ENCODE measurements around the gene GPR142. TPM values are rescaled to one million over a fixed set of nuclear protein-coding genes. Genes with fewer than 3 reads are reported as not detected.
A peak's percentile ranks its signal among the peaks of the same experiment; 100 is the strongest.

Gene GPR142
- total RNA-seq, 2 donors from 2014 or later = not detected

DNA sequence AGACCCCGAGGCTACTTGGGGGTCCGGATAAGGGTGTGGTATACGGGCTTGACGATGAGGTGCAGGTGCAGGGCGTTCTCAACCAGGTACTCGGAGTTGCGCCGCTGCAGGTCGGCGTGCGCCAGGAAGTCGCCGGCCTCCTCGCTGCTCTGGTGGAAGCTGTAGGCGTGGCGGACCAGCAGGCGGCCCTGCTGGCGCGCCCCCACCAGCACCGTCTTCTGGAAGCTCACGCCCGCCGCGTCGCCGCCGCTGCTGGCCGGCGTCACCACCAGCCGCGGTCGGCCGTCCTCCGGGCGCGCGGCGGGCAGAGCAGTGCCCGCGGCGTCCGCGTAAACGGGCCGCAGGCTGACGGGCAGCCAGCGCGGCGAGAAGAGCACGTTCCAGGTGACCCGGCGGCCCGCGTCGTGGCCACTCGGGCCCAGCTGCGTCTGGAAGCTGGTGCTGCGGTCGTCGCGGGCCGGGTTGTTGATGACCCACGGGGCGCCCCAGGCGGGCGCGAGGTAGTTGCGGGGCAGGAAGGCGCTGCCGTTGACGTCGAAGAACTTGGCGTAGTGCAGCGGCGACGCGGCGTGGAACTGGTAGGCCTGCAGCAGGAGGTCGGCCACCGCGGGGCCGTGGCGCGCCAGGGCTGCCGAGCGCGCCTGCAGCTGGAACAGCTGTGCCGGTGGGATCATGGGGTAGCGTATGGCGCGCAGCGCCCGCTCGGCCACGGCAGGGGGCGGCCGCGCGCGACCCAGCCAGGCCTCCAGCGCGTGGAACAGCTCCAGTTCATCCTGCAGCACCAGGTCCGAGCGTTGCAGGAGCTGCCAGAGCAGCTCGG is 10.4 kb upstream of the GPR142 start:
- no peaks in the 10 kb centered on the region for H3K9me3 ChIP-seq
- ATAC-seq (ENCODE audit: insufficient number of reproducible peaks, low FRiP score, low read depth) = no peak
- H3K36me3 ChIP-seq = no peaks in the 10 kb centered on the region
- no peak overlapping the region for H3K27ac ChIP-seq
- TF ChIP-seq, protein P1, sequence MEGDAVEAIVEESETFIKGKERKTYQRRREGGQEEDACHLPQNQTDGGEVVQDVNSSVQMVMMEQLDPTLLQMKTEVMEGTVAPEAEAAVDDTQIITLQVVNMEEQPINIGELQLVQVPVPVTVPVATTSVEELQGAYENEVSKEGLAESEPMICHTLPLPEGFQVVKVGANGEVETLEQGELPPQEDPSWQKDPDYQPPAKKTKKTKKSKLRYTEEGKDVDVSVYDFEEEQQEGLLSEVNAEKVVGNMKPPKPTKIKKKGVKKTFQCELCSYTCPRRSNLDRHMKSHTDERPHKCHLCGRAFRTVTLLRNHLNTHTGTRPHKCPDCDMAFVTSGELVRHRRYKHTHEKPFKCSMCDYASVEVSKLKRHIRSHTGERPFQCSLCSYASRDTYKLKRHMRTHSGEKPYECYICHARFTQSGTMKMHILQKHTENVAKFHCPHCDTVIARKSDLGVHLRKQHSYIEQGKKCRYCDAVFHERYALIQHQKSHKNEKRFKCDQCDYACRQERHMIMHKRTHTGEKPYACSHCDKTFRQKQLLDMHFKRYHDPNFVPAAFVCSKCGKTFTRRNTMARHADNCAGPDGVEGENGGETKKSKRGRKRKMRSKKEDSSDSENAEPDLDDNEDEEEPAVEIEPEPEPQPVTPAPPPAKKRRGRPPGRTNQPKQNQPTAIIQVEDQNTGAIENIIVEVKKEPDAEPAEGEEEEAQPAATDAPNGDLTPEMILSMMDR (IDR thresholded peaks at IDR 0.05) = no peak
- H3K27me3 ChIP-seq (replicated peaks; ENCODE audit: insufficient read depth) = peaks cover 19% of the 10 kb centered on the region
- peak overlapping the region; percentile 50 for H3K4me3 ChIP-seq
- DNase-seq (ENCODE audit: low spot score) = no peak
- H3K4me1 ChIP-seq (ENCODE audit: control insufficient read depth in 1 of 2, low read depth in 2 of 2) = no peaks in the 10 kb centered on the region

DNA sequence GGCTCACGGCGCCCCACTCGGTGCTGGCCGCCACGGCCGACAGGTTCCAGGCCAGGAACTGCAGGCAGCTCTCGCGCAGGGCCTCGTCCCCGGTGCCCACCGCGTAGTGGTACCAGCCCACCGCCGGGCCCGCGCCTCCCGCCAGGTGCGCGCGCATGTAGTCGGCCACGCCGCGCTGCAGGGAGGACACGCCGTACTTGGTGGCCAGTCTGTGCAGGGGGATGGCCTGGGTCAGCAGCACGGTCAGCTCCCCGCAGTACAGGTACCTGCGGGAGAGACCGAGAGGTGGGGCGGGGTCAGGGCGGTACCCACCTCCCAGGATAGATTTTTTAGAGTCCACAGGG is 9.9 kb upstream of the GPR142 start:
- ATAC-seq (ENCODE audit: insufficient number of reproducible peaks, low FRiP score, low read depth) (no peak), DNase-seq (ENCODE audit: low spot score) (no peak)
- TF ChIP-seq, protein P1 (IDR thresholded peaks at IDR 0.05) = no peak
- Histone ChIP-seq H3K4me1 (ENCODE audit: control insufficient read depth in 1 of 2, low read depth in 2 of 2) (no peaks in the 10 kb centered on the region), H3K27ac (no peak overlapping the region), H3K36me3 (no peaks in the 10 kb centered on the region), H3K4me3 (no peak overlapping the region), H3K9me3 (no peaks in the 10 kb centered on the region), H3K27me3 (replicated peaks; ENCODE audit: insufficient read depth) (peaks cover 19% of the 10 kb centered on the region)

DNA sequence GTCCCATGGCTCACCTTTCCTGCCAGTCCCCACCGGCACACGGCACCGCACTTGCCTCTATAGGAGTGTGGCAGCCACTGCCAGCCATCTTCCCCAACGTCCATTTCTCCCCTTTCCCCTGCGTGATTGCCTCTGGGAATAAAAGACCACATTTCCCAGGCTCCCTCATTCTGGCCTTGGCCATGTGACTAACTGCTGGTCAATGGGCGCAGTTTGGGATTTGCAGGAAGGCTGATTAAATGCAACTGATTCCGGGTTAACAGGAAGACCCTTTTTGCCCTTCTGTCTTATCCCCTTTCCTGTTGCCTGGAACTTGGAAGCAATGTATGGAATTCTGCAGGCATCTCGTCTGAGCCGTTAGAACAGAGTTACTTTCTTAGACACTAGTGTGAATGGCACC is 8.6 kb upstream of the GPR142 start:
- H3K27me3 ChIP-seq (replicated peaks; ENCODE audit: insufficient read depth) = peaks cover 13% of the 10 kb centered on the region
- ATAC-seq (ENCODE audit: insufficient number of reproducible peaks, low FRiP score, low read depth) (no peak), DNase-seq (ENCODE audit: low spot score) (no peak)
- no peak overlapping the region for H3K27ac ChIP-seq
- no peaks in the 10 kb centered on the region for H3K4me1 ChIP-seq (ENCODE audit: control insufficient read depth in 1 of 2, low read depth in 2 of 2)
- H3K9me3 ChIP-seq = no peaks in the 10 kb centered on the region
- TF ChIP-seq, protein P1 (IDR thresholded peaks at IDR 0.05) = no peak
- H3K36me3 ChIP-seq = no peaks in the 10 kb centered on the region
- no peak overlapping the region for H3K4me3 ChIP-seq

DNA sequence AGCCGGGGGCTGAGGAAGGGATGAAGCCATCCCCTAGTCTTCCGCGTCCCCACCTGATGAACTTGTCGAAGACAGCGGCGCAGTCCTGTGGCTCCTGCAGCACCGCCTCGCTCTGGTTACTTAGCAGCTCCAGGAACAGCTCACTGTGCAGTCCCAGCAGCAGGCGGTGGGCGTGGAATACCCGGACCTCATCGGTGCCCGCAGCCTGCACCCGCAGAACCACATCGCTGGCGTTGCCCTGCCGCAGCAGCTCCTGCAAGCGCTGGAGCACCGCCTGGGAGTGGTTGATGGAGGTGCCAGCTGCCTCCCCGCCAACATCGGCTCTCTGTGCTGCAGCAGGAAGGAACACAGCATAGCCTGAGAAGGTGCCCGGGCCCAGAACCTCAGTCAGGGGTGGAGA is 7.4 kb upstream of the GPR142 start:
- ATAC-seq (ENCODE audit: insufficient number of reproducible peaks, low FRiP score, low read depth) (no peak), DNase-seq (ENCODE audit: low spot score) (no peak)
- H3K9me3 ChIP-seq = no peaks in the 10 kb centered on the region
- H3K4me1 ChIP-seq (ENCODE audit: control insufficient read depth in 1 of 2, low read depth in 2 of 2) = no peaks in the 10 kb centered on the region
- no peak overlapping the region for H3K4me3 ChIP-seq
- peaks cover 13% of the 10 kb centered on the region for H3K27me3 ChIP-seq (replicated peaks; ENCODE audit: insufficient read depth)
- no peak overlapping the region for H3K27ac ChIP-seq
- H3K36me3 ChIP-seq = no peaks in the 10 kb centered on the region
- TF ChIP-seq, protein P1 (IDR thresholded peaks at IDR 0.05) = no peak

DNA sequence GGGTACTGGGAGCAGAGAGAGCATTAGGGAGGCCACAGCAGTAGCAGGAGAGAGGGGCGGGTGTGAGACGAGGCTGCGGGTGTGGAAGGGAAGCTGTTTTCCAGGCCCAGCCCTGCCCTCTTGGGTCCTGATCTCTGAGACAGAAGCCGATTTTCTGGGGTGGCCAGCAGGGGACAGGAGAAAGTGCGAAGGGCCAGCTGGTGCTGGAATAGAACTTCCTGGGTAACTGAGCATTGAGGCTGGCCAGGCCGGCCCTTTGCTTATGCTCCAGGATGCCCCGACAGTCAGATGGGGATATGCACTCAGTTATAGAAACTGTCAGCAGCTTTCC is 6.4 kb upstream of the GPR142 start:
- H3K36me3 ChIP-seq = no peaks in the 10 kb centered on the region
- no peaks in the 10 kb centered on the region for H3K9me3 ChIP-seq
- H3K4me3 ChIP-seq = no peak overlapping the region
- TF ChIP-seq, protein P1 (IDR thresholded peaks at IDR 0.05) = no peak
- H3K27me3 ChIP-seq (replicated peaks; ENCODE audit: insufficient read depth) = peaks cover 13% of the 10 kb centered on the region
- no peaks in the 10 kb centered on the region for H3K4me1 ChIP-seq (ENCODE audit: control insufficient read depth in 1 of 2, low read depth in 2 of 2)
- ATAC-seq (ENCODE audit: insufficient number of reproducible peaks, low FRiP score, low read depth) (no peak), DNase-seq (ENCODE audit: low spot score) (no peak)
- no peak overlapping the region for H3K27ac ChIP-seq
